ENCODE measurements around the gene LRRFIP1.
"Not testable (repeated sequence)": the region's sequence is repeated elsewhere in the genome, so short reads cannot be mapped to it uniquely, and the experiment has no call there.

Gene LRRFIP1

DNA sequence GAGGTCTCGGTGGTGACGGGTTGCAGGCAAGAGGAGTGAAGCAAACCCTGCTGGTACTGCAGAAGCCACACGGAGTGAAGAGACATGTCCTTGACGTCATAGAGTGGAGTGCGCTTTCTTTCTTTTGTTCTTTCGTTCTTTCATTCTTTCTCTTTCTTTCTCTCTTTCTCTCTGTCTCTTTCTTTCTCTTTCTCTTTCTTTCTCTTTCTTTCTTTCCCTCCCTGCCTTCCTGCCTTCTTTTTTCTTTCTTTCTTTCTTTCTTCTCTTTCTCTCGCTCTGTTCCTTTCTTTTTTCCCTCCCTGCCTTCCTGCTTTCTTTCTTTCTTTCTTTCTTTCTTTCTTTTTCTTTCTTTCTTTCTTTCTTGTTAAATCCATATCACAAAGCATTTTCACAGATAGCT, 39.2 kb downstream of the LRRFIP1 start:
- no peak for DNase-seq

DNA sequence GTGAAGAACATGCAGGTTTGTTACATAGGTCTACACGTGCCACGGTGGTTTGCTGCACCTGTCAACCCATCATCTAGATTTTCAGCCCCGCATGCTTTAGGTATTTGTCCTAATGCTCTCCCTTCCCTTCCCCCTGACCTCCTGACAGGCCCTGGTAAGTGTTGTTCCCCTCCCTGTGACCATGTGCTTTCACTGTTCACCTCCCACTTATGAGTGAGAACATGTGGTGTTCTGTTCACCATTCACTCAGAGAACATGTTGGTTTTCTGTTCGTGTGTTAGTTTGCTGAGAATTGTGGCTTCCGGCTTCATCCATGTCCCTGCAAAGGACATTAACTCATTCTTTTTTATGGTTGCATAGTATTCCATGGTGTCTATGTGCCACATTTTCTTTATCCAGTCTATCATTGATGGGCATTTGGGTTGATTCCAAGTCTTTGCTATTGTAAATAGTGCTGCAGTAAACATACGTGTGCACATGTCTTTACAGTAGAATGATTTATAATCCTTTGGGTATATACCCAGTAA, 39.7 kb downstream of the LRRFIP1 start:
- DNase-seq, result not testable (repeated sequence)

DNA sequence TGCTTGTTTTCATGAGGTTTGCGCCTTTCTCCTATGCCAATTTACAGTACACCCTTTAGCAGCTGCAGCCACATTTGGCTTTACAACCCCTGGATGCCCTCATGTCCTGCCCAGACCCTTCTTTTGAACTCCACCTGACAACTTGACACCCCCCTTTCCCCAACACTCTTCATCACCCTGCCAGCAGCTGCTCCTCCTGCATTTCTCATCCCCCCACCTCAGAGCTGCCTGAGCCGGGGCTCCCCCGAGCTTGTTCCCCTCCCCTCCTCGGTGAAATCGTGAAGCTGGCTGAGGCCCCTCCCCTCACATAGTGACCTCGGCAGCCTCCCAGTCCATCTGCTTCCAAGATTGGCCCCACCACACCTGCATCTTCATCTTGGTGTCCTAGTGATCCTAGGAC, 40.5 kb downstream of the LRRFIP1 start:
- no peak for DNase-seq

DNA sequence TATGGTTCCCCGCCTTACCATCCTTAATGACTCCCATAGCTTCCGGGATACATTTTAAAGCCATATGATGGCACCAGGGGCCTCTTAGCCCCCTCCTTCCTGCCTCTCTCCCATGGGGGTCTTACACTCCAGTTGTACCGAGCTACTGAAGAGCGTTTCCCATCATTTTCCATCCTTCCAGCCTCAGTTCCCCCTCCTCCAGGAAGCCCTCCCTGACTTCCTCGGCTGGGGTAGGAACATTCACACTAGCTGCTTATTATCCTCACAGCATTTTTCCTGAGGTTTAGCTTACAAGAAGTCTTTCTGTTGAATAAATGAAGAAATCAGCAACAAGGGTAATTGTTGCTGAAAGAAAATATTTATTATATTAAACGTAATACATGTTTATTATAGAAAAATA, 41.1 kb downstream of the LRRFIP1 start:
- no peak for DNase-seq

DNA sequence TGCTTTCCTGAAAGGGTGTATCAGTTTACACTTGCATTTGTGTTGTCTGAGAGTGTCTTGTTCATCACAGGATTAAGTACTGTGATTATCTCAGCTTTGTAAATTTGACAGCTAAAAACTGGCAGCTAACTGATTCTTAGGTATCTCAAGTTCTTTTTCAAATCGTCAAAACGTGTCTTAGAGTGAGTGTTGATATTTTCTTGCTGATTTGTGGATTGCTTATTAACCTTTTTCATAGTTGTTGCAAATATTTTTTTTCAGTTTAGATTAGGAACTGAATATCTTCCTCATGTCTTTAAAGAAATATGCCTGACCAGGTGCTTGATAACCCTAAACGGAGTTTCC, 41.9 kb downstream of the LRRFIP1 start:
- no peak for DNase-seq

DNA sequence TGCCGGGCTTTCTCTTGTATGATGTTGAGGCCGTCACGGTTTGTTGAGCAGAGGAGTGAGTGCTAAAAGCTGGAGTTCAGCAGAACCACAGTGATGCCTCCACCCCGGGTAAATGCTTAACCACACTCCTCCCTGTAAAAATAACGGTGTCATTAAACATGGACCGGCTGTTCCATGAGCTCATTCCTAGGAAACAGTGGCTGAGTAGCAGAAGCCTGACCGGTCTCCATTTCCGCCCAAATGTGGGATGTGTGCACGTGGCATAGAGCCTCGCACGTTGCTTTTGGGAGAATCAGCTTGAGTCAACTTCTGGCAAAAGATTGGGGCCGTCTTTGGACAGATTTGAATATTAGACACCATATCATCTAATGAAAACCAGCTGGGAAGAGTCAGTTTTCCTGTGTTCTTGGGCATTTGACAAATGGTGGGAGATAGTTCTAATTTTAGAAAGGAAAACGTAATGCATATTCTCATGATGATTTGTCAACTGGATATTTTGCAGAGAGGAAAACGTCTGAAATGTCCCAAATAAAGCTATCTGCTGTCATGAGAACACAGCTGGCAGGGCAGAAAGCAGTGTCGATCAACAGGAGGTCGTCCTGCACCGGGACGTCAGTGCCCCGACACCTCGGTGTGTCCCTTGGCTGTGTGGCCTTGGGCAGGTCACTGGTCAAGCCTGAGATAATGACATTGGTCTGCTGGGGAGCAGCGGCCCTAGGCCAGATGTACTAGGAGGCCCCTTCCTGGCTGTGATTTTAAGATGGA, 42.4 kb downstream of the LRRFIP1 start:
- DNase-seq, result no peak

DNA sequence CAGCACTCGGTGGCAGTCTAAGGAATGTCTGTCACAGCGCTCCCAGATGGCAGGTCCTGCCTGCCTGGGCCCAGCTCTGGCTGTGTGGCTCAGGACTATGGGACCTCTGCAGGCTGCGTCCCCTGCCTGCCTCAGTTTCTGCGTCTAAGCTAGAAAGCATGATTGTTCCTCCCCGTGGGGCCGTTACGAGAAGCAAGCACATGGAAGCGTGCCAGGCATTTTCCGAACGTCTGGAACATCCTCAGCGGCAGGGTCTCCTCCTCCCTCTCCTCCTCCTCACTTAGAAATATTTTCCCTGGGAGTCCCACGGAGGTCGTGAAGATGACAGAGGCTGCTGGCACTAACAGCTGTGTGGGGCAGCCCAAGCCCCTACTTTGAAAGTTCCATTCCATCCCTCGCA, 43.3 kb downstream of the LRRFIP1 start:
- DNase-seq, result no peak

DNA sequence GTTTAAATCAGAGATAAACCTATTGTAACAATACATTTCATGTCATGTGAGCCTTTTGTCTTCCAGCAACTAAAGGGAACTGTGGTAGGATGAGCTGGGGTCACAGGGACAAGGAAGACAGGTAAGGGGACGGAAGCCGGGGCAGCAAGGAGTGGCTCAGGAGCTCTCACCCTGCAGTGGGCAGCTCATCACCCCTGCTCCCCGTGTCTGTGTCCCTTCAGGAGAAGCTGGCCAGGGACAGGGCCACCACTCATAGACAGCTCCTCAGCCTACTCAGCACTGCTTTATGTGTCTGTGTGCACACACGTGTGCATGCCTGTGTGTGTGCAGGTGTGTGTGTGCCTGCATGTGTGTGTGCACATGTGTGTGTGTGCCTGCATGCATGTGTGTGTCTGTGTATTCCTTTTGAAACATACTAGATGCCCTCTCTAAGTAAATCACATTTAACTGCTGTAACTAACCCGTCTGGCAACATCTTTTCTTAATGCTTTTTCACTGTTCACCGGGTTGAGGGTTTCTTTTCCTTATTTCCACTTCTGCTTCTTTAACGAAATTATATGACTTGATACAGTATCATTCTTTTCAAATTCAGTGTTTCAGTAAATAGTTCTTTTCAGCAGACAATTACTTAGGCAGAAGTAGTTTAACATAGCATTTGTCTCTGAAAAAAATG, 44.2 kb downstream of the LRRFIP1 start:
- no peak for DNase-seq

DNA sequence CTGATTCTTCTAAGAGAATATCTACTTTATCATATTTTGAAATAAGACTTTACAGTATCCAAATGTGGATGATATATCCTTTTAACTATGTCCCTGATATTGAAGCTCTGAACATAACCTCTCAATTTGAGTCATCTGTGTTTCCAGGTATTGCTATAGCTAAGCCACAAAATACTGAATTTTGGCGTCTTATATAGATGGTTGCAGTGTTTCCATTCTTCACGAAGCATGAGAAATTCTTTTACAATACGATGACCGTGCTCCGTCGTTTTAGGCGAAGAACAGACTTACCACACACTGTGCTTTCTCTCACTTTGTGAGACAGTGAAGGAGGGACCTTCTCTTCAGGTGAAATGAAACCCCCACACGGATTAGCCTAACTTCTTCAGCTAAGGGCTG, 45.3 kb downstream of the LRRFIP1 start:
- DNase-seq, result no peak

DNA sequence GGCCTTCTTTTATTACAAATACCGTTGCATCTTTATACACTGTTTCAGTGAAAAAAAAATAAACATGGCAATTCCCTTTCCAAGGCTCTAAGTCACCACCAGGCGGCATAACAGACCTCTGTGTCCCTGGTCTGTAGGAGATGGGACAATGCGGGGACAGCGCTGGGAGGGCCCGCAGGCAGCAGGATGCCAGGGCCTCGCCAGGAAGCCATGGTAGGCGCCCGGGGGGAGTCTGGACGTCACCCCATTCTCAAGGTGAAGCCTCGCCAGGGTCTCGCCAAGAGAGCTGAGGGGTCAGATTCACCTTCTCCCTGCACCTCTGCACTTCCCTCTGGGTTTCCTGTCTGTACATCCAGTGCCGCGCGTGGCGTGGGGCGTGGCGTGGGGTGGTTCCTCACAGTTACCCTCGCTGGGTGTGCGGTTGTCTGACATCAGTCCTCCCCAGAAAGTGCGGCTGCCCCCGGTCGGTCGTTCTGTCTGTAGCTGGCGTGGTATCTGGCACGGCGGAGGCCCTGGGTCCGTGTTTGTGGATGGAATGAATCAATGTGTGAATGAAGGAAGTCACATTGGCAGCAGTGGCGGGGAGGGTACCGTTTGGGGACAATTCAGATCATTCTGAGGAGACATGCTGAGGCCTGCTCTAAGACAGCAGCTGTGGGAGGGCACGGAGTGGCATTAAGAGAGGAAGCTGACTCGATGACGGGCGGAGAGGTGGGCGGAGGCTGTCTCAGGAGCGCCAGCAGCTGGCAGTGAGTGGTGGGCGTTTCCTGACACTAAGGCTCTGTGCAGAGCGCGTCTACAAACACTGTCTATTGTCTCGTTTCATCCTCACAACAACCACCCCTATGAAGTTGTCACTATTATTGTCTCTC, 46.0 kb downstream of the LRRFIP1 start:
- DNase-seq, result peak; percentile 85

DNA sequence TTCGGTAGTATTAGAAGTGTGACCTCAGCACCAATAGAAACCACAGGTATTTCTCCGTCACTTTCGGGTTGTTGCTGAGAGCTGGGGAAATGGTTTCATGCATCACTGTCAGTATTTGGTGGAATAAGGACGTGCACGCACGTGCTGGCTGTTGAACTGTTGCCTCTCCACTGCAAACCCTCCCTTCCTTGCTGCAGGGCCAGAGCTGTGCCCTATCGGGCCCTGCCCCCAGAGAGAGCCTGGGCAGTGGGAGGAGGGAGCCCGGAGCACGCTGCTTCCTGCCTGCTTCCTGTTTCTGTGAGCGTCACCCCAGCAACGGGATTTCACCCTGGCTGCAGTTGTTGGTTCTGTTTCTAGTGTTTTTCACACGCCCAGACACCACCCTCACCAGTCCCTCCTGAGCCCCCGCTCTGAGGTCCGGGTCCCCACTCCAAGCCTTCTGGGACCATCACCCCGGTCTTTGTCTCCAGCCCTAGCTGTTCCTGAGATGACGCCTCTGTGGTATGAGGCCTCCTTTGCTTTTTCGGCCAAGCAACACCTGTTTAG, 47.4 kb downstream of the LRRFIP1 start:
- peak; percentile 84 for DNase-seq

DNA sequence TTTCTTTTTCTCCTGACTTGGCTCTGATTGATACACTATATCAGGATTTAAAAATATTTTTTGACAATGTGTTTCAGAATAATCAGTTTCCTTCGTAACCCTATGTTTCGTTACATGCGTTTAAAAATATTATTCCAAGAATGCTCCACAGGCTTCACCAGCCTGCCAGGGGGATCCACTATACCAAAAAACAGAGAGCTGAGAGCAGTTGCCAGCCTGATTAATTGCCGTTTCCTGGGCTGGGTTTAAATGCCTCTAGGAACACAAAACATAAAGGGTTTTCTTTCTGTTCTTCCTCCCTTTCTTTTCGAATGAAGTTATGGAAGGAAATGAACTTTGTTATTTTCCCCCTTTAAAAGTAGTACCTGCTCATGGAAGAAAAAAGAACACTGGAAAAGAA, 47.9 kb downstream of the LRRFIP1 start:
- no peak for DNase-seq

DNA sequence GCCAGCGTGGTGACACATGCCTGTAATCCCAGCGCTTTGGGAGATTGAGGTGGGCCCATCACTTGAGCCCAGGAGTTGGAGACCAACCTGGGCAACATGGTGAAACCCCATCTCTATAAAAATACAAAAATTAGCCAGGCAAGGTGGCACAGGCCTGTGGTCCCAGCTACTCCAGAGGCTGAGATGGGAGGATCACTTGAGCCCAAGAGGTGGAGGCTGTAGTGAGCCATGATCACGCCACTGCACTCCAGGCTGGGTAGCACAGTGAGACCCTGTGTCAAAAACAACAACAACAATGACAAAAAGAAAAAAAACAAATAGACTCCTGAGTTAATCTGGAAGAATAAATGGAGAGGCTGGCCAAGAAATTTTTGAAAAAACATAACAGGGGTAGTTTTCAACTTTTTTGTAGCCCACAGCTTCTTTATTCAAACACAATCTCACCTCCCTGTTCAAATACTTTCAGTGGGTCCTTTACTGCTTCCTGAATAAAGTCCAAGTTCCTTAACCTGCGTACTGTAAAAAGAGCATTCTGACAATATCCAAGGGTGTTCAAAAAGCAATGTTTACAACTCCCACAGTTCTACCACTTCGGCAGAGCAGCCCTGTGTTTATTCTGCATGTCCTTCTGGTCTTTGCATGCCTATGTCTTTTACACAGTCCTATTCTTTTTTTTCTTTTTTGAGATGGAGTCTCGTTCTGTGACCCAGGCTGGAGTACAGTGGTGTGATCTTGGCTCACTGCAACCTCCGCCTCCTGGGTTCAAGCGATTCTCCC, 53.5 kb downstream of the LRRFIP1 start:
- no peak for DNase-seq

DNA sequence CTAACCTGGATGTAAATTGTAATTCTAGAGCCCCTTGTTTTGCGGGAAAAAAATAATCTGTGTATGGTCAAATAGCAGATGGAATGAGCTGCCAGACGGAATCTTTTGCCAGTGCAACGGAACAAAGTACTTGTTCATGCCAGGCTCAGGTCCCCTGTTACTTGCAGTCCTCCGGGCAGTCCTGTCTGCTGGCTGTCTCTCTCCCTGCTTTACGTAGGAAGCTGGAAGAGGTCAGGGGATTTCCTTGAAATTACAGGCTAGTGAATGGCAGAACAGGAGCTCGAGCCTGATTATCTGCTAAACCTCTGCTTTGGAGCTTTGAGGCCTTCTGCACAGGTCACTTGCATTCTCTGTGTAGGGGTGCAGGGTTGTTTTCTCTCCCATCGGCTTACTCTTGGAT, 54.8 kb downstream of the LRRFIP1 start:
- no peak for DNase-seq

DNA sequence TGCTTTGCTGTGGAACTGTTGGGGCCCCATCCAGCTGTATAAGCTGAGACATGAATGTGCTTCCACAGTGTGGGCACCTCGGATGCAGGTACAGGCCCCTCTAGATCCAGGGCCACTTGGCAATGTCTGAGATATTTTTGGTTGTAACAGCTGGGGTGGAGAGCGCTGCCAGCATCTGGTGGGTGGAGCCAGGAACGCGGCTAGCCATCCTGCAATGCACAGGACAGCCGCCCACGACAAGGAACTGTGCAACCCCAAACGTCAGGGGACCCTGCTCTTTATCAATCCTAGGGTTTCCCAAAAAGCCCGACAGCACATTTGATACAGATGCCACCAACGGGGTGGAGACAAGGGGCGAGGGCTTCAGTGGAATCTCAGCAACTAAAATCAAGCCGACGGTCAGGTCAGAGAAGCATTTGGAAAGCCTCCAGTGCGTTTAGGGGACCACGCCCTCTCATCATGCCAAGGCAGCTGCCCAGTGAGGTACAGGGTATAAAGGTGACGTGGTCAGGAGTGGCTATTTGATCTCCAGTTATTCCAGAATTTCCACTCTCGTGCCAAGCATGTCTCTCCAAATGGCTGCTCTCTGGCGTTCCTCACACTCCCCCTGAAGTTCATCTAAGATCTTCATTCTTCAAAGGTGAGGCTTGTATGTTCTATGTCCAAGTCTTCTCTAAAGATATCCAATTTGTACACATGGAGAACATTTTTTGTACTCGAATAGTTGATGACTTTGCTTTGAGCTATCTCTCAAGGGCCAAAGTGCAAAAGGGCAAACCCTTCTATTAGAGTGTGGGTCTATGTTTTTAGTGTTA, 55.7 kb downstream of the LRRFIP1 start:
- no peak for DNase-seq

DNA sequence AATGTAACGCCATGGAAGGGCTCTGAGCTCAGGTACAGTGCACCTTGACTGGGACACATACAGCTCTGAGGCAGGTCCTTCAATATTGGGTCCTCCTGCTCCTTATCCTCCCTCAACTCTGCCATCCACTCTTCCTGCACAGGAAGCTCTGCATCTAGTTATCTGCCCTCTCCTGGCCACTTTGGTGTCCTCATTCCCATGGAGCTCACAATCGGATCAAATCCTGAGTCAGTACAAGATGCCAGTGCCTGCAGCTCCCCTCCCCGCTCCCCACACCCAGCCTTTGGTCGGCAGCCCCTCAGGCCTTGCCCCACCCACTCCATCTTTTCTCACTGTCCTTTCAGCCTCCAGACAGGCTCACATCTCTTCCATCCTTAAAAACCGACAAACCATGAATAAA, 58.0 kb downstream of the LRRFIP1 start:
- DNase-seq, result peak; percentile 40

DNA sequence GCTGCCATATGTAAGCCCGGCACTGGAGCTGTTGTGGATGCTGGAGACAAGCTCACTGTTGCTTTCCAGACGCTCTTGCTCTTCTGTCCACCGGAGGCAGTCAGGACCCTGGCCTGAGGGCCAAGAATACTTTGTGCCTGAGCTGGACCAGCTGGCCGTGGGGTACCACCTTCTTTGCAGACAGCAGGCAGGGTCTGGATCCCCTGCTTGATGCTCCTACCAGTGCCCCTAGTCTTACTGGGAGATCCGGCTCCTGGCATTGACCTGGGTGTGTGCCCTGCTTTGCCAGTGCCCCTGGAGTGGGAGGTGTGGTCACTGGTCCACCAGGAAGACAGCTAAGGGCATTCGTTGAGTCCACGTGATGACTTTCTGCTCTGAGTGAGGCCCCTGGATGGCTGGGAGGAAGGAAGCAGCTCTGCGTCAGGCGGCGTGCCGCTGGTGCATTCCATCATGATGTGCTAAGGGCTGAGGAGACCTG, 59.3 kb downstream of the LRRFIP1 start:
- DNase-seq, result peak; percentile 29

DNA sequence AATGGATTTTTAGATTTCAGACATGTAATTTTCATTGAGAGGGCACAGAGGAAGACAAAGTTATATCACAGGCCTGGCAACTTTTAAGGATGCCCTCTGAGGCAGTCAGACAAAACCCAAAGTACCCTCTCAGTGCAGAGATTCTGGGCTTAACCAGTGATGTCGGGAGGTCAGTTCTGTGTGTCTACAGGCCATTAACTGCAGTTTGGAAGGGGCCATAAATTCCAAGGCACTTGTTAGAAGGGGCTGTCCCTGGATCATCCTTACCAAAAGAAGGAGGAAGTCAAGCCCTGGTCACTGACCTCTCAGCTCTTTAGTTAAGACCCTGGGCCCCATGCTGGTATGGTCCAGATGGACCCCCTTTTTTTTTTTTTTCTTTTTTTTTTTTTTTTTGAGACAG, 60.7 kb downstream of the LRRFIP1 start:
- no peak for DNase-seq

DNA sequence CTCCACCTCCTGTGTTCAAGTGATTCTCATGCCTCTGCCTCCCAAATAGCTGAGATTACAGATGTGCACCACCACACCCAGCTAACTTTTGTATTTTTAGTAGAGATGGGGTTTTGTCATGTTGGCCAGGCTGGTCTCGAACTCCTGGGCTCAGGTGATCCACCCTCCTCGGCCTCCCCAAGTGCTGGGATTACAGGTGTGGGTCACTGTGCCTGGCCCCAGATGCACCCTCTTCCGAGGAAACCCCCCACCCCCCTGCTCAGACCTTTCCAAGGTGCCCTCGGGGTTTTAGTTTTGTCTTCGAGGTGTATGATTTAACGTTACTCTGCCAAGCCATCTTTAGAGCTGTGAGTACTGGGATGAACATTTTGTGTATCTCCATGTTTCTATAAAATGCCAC, 61.2 kb downstream of the LRRFIP1 start:
- not testable (repeated sequence) for DNase-seq

DNA sequence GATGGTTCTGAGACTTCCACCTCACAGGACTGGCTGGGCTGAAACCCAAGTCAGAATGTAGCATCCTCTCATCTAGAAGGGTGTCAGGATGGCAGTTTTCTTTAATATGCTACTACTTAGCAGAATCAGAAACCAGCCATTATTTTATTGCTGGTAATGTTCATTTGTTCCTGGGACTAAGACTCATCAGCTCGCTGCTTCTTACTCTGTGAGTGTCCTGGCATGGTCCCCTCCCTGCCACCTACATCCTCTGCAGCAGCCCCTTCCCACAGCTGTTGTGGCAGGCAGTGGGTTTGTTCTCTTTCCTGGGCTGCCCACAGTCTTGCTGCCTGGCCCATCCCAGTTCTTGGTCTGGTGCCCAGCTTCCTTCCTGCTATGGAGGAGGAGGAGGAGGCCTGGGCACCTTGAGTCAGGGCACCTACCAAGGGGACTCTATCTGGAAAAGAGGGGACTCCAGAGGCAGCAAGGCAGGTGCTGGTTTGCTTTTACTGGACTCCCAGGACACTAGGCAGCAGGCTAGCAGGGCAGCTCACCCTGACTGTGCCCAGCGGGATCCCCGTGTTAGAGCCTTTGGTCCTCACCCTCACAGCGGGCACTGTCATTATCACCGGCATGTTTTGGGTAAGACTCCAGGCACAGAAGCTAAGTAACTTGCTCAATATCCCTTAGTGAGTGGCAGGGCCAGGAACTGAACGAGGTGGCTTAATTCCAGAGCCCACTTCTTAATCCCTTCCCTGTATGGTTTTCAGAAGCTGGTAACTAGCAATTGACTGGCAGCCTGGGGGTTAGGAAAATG, 62.1 kb downstream of the LRRFIP1 start:
- no peak for DNase-seq

Data from OCI-M1 (cell line).